K562 treated with DMSO at 1 percent for 48 hours (cell line): ENCODE results near the gene ANGPT4. TPM values are rescaled to one million over a fixed set of nuclear protein-coding genes. Genes with fewer than 3 reads are reported as not detected.

Source experiments
- total RNA-seq: library from RNA; unstranded; fragments of 300-600 nt; gene quantifications from 2 replicates; pipeline ENCODE4 v1.2.3, GENCODE V29; 2022; ENCODE audit warnings: low replicate concordance; ENCODE audit errors: extremely low read depth

Gene ANGPT4, protein sequence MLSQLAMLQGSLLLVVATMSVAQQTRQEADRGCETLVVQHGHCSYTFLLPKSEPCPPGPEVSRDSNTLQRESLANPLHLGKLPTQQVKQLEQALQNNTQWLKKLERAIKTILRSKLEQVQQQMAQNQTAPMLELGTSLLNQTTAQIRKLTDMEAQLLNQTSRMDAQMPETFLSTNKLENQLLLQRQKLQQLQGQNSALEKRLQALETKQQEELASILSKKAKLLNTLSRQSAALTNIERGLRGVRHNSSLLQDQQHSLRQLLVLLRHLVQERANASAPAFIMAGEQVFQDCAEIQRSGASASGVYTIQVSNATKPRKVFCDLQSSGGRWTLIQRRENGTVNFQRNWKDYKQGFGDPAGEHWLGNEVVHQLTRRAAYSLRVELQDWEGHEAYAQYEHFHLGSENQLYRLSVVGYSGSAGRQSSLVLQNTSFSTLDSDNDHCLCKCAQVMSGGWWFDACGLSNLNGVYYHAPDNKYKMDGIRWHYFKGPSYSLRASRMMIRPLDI
- not detected in 2 replicates for total RNA-seq

DNA sequence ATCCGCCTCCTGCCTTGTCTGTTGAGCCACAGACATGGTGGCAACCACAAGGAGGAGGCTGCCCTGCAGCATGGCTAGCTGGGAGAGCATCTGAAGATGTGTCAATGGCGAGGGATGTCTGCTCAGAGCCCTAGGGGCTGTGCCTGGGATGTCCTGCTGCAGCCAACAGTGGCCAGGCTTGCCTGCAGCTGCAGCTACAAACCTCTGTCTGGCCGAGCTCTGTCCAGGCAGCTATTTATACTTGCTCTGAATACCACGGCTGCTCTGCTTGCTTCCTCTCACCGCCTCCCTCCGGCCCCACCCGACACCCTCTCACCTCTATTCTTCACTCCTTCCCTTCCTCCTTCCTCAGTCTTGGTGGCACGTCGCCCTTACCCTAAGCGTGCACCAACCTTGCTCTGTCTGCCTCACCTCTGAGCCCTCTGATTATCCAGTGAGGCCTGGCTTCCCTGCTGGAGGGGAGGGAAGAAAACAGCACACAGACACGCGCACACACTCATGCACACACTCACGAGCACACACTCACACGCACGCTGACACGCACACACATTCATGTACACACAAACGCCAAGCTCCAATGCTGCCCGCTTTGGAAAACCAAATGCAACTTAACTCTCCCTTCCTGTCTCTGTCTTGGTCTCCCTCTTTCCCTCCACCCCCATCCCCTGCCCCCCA lies at the start of gene ANGPT4:
ANGPT4 (minus strand) TSS at position 210 of the 675 bp plus-strand sequence; CDS start at position 90, 120 bp downstream.

DNA sequence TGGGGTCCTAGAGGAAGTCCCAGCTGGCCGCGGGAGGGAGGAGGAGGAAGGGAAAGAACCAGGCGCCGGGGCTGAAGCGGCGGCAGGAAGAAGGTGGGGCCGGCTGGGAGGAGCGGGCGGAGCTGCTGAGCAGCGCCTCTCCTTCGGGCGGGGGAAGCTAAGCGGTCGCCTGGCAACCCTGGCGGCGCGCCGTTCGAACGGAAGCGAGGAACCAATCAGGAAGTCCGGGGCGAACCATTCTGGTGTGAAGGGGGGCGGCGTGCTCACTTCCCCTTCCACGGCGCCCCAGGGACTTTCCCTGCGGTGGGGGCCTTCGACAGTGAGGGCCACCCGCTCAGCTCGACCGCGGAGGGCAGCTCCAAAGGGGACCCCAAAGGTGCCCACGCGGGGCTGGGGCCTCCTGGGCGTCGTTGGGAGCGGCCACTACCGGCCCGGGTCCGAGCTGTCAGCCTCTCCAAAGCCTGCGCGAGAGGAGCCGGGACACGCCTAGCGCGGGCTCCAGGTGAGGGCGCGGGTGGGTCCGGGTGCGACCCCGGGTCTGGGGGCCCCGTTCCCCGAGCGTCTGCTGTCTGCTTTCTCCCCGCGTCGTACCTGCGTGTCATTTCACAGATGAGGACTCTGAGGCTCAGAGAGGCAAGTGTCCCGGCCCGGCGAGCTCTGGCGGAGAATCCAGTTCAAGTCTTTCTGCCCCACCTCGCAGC lies 82.5 kb downstream of the ANGPT4 start, which contains the start of gene FAM110A:
FAM110A (plus strand) TSS at position 266 of the 701 bp plus-strand sequence. CDS start 11,090 bp downstream, outside the sequence.

Other genes starting within 250 kb of the ANGPT4 start
- gene SCRT2, start 240.5 kb downstream of the ANGPT4 start, total RNA-seq, result not detected in 2 replicates
- gene SLC52A3, start 147.8 kb downstream of the ANGPT4 start, total RNA-seq, result not detected in 2 replicates
- not detected in 2 replicates for gene FAM110A, start 82.6 kb downstream of the ANGPT4 start, total RNA-seq
- gene RSPO4, start 86.0 kb upstream of the ANGPT4 start, total RNA-seq, result not detected in 2 replicates
- gene PSMF1, start 202.3 kb upstream of the ANGPT4 start, total RNA-seq, result not detected in 2 replicates